DND-41 (cell line): ENCODE measurements around the gene SAT2.

ENCODE experiments used
- ATAC-seq: fragments of 200-7000 bp; cut with Tn5 transposase; 3 replicates; pipeline ENCODE4 v1.9.1; 2021; ENCODE audit warnings: low read depth; ENCODE audit not compliant: insufficient read depth
- DNase-seq: peaks from one replicate; pipeline ENCODE4 v3.0.0-alpha.2; 2020
- H2AFZ ChIP-seq: 2 replicates; pipeline ENCODE4 v1.6.0; 2012; ENCODE audit warnings: low read depth, low read length
- H3K27ac ChIP-seq: 2 replicates; pipeline ENCODE4 v1.5.1; 2012; ENCODE audit warnings: low read length, inconsistent platforms
- H3K27me3 ChIP-seq: fragments of 200-600 bp; sonication (generic); 2 replicates; pipeline ENCODE4 v1.6.0; 2012; ENCODE audit warnings: low read length, mild to moderate bottlenecking, inconsistent platforms; ENCODE audit not compliant: insufficient read depth, poor library complexity
- H3K36me3 ChIP-seq: 2 replicates; pipeline ENCODE4 v1.5.1; 2012; ENCODE audit warnings: low read length, inconsistent platforms; ENCODE audit not compliant: insufficient read depth
- H3K4me1 ChIP-seq: 2 replicates; pipeline ENCODE4 v1.5.1; 2012; ENCODE audit warnings: mild to moderate bottlenecking, low read length; ENCODE audit not compliant: insufficient read depth
- H3K4me2 ChIP-seq: 2 replicates; pipeline ENCODE4 v1.6.0; 2012; ENCODE audit warnings: mild to moderate bottlenecking, moderate library complexity, low read length, inconsistent platforms; ENCODE audit not compliant: insufficient read depth
- H3K4me3 ChIP-seq, 2 experiments: fragments of 200-600 bp in 1 of 2; shearing (Covaris generic) in 1 of 2; 2 replicates each; pipeline ENCODE4 v1.5.1; 2012 to 2016; ENCODE audit warnings: inconsistent platforms in 2 of 2, low read length in 2 of 2, mild to moderate bottlenecking in 2 of 2, low read depth in 1 of 2, moderate library complexity in 1 of 2
- H3K79me2 ChIP-seq: 2 replicates; pipeline ENCODE4 v1.6.0; 2012; ENCODE audit warnings: low read length, inconsistent platforms; ENCODE audit not compliant: insufficient read depth
- H3K9ac ChIP-seq: 2 replicates; pipeline ENCODE4 v1.6.0; 2012; ENCODE audit warnings: low read depth, mild to moderate bottlenecking, inconsistent platforms, low read length, moderate library complexity
- H3K9me3 ChIP-seq: 2 replicates; pipeline ENCODE4 v1.5.1; 2012; ENCODE audit warnings: low read length, moderate library complexity, mild to moderate bottlenecking, inconsistent platforms; ENCODE audit not compliant: insufficient read depth, severe bottlenecking
- H4K20me1 ChIP-seq: 2 replicates; pipeline ENCODE4 v1.6.0; 2012; ENCODE audit warnings: low read length; ENCODE audit not compliant: insufficient read depth
- EZH2 ChIP-seq: IDR thresholded peaks from 3 replicates; pipeline ENCODE4 v1.6.1; 2012; ENCODE audit warnings: borderline replicate concordance, low read depth, mild to moderate bottlenecking, moderate library complexity, low read length, inconsistent platforms; ENCODE audit not compliant: severe bottlenecking
- TF ChIP-seq, protein P1 (sequence below): IDR thresholded peaks from 2 replicates; pipeline ENCODE4 v1.5.1; 2012; ENCODE audit warnings: borderline replicate concordance, low read length, moderate library complexity, mild to moderate bottlenecking; ENCODE audit not compliant: poor library complexity, severe bottlenecking; ENCODE audit errors: extremely low read depth

Gene SAT2

DNA sequence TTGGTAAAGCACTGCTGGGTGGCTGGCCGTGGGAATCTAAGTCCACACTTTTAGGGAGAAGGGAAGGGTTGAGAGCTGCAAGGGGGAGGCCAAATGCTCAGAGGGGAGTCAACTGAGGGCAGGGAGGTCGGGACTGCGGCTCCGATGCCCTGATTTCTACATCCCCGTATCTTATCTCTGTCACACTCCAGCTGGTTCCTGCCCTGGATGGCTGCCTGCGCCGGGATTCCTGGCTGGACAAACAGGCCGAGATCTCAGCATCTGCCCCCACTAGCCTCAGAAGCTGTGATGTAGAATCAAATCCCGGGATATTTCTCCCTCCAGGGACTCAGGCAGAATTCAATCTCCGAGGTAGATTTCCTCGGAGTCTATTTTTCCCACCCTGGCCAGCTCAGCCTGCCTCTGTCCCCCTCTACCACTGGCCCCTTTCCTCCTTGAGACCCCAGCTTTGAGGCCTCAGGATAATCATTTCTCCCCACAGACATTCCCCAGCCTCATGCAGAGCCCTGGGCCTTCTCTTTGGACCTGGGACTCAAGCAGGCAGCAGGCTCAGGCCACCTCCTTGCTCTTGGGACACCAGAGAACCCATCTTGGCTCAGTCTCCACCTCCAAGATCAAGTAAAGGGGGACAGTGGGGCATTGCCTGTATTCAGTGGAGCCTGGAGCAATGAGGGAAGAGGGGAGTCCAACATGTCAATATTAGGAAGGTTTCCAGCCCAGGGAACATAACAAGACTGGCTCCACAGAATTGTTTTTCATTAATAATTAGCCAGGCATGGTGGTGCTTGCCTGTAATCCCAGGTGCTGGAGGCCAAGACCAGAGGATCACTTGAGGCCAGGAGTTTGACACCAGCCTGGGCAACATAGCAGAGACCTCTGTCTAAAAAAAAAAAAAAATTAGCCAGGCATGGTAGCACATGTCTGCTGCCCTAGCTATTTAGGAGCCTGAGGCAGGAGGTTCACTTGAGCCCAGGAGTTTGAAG lies 4.1 kb upstream of the SAT2 start:
- H3K9me3 ChIP-seq, result no peaks in the 10 kb centered on the region
- no peaks in the 10 kb centered on the region for H3K27me3 ChIP-seq
- H3K79me2 ChIP-seq, result no peaks in the 10 kb centered on the region; the same call in 1 of the 2 replicates
- no peak overlapping the region for H3K4me2 ChIP-seq
- ATAC-seq (no peak), DNase-seq (no peak)
- peaks cover 15% of the 10 kb centered on the region for H3K4me1 ChIP-seq
- H3K9ac ChIP-seq, result no peak overlapping the region
- H3K4me3 ChIP-seq, result no peak overlapping the region
- peaks cover 4% of the 10 kb centered on the region for H4K20me1 ChIP-seq
- no peak for TF ChIP-seq EZH2
- TF ChIP-seq, protein P1, sequence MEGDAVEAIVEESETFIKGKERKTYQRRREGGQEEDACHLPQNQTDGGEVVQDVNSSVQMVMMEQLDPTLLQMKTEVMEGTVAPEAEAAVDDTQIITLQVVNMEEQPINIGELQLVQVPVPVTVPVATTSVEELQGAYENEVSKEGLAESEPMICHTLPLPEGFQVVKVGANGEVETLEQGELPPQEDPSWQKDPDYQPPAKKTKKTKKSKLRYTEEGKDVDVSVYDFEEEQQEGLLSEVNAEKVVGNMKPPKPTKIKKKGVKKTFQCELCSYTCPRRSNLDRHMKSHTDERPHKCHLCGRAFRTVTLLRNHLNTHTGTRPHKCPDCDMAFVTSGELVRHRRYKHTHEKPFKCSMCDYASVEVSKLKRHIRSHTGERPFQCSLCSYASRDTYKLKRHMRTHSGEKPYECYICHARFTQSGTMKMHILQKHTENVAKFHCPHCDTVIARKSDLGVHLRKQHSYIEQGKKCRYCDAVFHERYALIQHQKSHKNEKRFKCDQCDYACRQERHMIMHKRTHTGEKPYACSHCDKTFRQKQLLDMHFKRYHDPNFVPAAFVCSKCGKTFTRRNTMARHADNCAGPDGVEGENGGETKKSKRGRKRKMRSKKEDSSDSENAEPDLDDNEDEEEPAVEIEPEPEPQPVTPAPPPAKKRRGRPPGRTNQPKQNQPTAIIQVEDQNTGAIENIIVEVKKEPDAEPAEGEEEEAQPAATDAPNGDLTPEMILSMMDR, result no peak
- H3K27ac ChIP-seq, result no peak overlapping the region
- no peak overlapping the region for H2AFZ ChIP-seq
- no peaks in the 10 kb centered on the region for H3K36me3 ChIP-seq

DNA sequence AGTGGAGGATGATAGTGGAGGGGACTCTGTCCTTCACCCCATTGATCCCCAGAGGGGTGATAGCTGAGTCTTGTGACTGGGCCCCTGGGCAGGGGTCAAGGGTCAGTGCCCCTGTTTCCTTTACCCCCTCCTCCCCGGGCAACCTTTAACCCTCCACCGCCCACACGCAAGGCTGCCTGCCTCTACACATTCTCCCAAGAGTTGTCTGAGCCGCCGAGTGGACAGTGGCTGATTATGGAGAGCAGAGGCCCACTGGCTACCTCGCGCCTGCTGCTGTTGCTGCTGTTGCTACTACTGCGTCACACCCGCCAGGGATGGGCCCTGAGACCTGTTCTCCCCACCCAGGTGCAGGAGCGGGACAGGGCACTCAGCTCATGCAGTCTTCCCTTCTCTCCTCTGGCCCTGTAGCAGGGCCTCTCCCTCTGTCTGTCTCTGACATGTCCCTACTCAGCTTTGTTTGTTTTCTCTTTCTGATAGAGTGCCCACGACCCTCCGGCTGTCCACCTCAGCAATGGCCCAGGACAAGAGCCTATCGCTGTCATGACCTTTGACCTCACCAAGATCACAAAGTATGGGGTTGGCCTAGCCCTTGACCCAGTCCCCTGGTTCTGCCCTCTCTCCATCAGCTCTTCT lies 2.4 kb upstream of the SAT2 start, which contains the start of gene SHBG:
TSS of gene SHBG (plus strand) at position 197 of the 633 bp plus-strand sequence. CDS start at position 235, 38 bp downstream.
- H3K4me1 ChIP-seq, result peaks cover 20% of the 10 kb centered on the region
- H3K9ac ChIP-seq, result no peak within 1 kb of the TSS
- ATAC-seq (no peak), DNase-seq (no peak)
- TF ChIP-seq, protein P1, result no peak
- TF ChIP-seq EZH2, result no peak
- no peak within 1 kb of the TSS for H3K4me3 ChIP-seq
- H2AFZ ChIP-seq, result no peak within 1 kb of the TSS
- H3K9me3 ChIP-seq, result no peaks in the 10 kb centered on the region
- H3K36me3 ChIP-seq, result no peaks in the 10 kb centered on the region
- H3K27me3 ChIP-seq, result no peaks in the 10 kb centered on the region
- H4K20me1 ChIP-seq, result peaks cover 9% of the 10 kb centered on the region
- no peaks in the 10 kb centered on the region; the same call in 1 of the 2 replicates for H3K79me2 ChIP-seq
- H3K4me2 ChIP-seq, result no peak within 1 kb of the TSS
- H3K27ac ChIP-seq, result no peak within 1 kb of the TSS

DNA sequence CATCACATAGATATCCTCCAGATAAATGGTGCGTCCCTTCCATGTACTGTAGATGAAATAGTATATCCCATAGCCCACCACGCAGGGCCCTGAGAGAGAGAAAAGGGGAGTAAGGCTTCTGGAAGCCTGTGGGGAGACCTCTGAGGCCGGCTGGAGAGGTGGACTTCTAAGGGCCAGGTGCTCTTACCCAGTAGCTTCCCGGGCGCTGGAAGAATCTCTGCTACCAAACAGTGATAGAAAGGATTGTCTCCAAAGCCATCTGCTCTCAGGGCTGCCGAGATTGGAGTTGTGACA lies 718 bp downstream of the SAT2 start:
- Histone ChIP-seq H3K4me3 (peak overlapping the region; percentile 82 to 89; a peak in 3 of 4 replicates), H3K27ac (peak overlapping the region; percentile 72), H3K36me3 (no peaks in the 10 kb centered on the region), H3K4me1 (peaks cover 20% of the 10 kb centered on the region), H2AFZ (peak overlapping the region; percentile 82), H3K79me2 (no peaks in the 10 kb centered on the region; the same call in 1 of the 2 replicates), H3K4me2 (peak overlapping the region; percentile 95), H4K20me1 (peaks cover 9% of the 10 kb centered on the region), H3K9ac (peak overlapping the region; percentile 77), H3K27me3 (no peaks in the 10 kb centered on the region), H3K9me3 (no peaks in the 10 kb centered on the region)
- no peak for TF ChIP-seq EZH2
- TF ChIP-seq, protein P1, result no peak
- ATAC-seq (no peak), DNase-seq (no peak)
